ENCODE measurements around the gene DSTN. TPM values are rescaled to one million over a fixed set of nuclear protein-coding genes. Genes with fewer than 3 reads are reported as not detected.

The DSTN gene
- total RNA-seq, 1 donor, result 348 TPM

DNA sequence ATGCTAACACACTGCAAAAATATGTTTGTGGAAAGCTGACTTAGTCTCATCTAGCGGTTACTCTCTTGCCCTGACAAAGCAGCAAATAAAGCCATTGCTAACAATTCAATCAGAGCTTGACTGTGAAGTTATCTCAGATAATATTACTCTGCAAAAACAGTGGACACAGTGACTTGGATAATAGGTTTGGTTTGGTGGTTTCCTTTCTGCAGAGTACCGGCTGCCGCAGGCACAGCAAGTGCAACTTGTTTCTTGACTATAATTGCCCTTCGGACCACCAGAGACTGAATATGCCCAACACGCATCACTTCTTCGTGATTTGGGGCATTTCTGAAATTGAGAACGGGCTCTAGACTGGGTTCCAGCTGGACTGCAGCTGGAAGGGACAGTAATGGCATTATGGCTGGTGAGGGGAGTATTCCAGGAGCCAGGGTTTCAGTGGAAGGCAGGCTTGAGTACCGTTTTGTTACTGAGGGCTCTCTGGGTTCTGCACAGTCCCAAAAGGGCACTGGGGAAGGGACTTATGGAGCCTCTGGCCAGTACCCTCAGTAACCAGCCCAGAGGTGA, 40.0 kb downstream of the DSTN start:
- DNase-seq (ENCODE audit: low read depth), result no peak
- TF ChIP-seq, protein P1, sequence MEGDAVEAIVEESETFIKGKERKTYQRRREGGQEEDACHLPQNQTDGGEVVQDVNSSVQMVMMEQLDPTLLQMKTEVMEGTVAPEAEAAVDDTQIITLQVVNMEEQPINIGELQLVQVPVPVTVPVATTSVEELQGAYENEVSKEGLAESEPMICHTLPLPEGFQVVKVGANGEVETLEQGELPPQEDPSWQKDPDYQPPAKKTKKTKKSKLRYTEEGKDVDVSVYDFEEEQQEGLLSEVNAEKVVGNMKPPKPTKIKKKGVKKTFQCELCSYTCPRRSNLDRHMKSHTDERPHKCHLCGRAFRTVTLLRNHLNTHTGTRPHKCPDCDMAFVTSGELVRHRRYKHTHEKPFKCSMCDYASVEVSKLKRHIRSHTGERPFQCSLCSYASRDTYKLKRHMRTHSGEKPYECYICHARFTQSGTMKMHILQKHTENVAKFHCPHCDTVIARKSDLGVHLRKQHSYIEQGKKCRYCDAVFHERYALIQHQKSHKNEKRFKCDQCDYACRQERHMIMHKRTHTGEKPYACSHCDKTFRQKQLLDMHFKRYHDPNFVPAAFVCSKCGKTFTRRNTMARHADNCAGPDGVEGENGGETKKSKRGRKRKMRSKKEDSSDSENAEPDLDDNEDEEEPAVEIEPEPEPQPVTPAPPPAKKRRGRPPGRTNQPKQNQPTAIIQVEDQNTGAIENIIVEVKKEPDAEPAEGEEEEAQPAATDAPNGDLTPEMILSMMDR (IDR thresholded peaks at IDR 0.05; ENCODE audit: insufficient read depth, low read length), result no peak
- H3K4me3 ChIP-seq (ENCODE audit: low read depth, low read length), result no peak overlapping the region

DNA sequence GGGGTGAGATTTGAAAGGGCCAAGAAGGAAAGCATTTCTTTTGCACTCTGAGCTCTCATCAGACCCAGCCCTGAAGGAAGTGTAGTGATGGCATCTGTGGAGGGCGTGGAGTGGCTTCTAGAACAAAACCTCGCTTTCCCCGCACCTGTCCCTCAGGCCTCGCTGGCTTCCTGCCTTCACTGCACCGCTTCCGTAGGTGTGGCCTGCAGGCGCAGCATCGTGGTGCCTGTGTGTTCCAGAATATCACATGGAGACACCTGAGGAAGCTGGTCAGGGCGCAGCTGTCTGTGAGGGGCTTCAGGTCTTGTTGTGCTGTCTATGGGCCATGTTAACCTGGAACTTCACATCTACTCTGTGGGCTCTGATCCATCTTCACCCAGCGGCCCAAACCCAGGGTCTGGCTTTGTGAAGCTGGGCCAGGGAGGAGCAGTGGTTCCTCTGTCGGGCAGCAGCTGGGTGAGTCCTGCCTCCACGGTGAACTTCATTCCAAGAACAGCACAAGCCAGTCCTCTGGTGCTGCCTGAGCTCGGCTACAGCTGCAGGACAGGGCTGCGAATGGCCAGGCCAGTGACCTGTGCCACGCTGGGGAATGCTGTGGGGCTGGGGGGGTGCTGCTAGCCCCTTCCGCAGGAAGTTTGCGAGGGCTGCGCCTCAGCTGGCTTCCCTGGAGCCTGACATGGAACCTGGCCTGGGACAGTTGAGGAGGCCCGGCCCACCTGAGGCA, 40.9 kb downstream of the DSTN start:
- no peak for DNase-seq (ENCODE audit: low read depth)
- H3K4me3 ChIP-seq (ENCODE audit: low read depth, low read length), result no peak overlapping the region
- TF ChIP-seq, protein P1 (IDR thresholded peaks at IDR 0.05; ENCODE audit: insufficient read depth, low read length), result no peak

DNA sequence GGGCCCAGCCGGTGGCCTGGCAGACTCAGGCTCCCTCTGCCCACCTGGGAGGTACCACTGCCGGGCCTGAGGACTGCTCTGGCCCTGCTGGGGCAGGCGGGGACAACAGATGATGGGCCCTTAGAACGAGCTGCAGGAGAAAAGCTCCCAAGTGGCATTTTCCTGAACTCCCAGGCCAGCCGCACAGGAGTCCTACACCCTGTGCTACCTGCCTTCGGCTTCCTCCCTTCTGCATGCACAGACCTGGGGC, 41.3 kb downstream of the DSTN start:
- H3K4me3 ChIP-seq (ENCODE audit: low read depth, low read length), result no peak overlapping the region
- no peak for DNase-seq (ENCODE audit: low read depth)
- TF ChIP-seq, protein P1 (IDR thresholded peaks at IDR 0.05; ENCODE audit: insufficient read depth, low read length), result no peak

DNA sequence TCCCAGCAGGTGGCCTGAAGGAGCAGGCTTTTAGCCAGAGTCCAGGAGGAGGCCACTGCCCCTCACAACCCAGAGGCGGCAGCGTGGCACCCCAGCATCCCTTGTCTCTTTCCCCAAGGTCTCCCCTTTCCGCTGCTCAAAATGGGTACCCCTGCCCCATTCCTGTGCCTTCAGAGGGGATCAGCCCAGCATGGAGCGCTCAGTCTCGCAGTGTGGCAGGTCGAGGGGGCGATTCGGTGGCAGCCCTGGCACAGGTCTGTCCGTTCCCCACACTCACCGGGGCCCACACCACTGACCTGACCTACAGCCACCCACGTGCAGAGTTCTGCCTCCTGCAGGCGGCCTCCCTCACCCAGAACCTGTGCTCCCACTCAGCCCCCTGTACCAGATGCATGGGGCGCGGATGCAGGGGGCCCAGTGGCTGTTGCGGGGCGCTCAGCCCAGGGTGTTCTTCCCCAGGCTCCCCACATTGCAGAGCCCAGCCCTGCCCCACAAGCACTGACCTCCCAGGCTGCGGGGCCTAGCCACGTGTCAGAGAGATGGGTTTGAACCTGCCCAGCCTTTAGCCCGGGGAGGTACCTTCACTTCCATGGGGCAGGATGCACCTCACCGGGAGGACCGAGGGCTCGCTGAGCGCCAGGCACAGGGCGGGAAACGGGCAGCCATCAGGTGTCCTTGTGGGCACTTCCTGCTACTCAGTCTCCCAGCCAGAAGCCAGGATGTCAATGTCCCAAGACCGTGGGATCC, 41.8 kb downstream of the DSTN start:
- TF ChIP-seq, protein P1 (IDR thresholded peaks at IDR 0.05; ENCODE audit: insufficient read depth, low read length), result peak; percentile 54
- H3K4me3 ChIP-seq (ENCODE audit: low read depth, low read length), result no peak overlapping the region
- peak; percentile 23 for DNase-seq (ENCODE audit: low read depth)

DNA sequence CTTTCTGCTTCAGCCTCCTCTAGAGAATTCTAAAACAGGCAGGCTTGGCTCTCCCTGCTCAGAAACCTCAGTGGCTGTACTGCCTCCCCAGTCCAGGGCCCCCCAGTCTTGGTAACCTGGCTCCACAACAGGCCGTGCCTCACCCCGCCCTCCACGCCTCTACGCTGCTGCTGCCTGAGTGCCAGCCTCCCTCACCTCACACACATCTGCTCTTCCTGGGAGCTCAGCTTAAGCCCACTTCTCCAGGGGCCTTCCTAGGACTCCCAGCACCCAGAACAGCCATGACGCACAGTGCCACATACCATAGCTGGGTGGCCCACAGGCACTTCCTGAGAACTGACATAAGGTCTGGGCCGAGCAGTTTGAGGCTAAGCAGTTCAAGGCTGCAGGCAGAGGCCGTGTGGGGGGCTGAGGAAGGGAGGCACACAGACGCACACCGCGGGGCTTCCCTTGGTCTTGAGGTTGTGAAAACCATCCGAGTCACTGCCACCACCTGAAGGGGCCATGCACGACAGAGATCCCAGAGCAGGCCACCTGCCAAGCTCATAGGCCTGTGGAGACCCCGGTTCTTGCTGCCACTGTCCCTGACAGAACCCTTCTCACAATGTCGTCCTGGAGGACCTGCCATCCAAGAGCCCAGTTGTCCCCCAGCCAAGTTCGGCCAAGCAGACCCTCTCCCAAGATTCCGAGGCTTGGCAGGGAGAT, 42.6 kb downstream of the DSTN start:
- peak; percentile 57 for DNase-seq (ENCODE audit: low read depth)
- no peak overlapping the region for H3K4me3 ChIP-seq (ENCODE audit: low read depth, low read length)
- TF ChIP-seq, protein P1 (IDR thresholded peaks at IDR 0.05; ENCODE audit: insufficient read depth, low read length), result no peak

DNA sequence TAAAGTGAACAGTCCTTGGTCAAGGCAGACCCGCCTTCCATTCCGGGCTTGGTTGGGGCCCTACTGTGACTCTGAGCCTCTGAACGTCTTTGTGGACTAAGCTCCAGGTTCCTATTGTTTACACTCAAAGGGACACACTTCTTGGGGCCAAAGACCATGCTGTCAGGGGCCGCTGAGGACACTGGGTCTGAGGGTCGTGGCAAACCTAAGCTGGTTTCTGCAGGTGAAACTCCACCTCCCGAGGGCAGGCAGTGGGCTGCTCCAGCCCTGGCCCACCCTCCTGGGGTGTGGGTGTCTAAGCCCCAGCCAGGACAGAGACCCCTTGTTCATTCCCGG, 43.1 kb downstream of the DSTN start:
- TF ChIP-seq, protein P1 (IDR thresholded peaks at IDR 0.05; ENCODE audit: insufficient read depth, low read length), result no peak
- DNase-seq (ENCODE audit: low read depth), result no peak
- H3K4me3 ChIP-seq (ENCODE audit: low read depth, low read length), result no peak overlapping the region

Measured in fibroblast of the aortic adventitia (primary cell).